Activated CD8-positive, alpha-beta T cell treated with anti-CD3 and anti-CD28 coated beads for 36 hours (primary cell): ENCODE measurements around the gene CFAP54. TPM values are rescaled to one million over a fixed set of nuclear protein-coding genes. Genes with fewer than 3 reads are reported as not detected.

Experiments
- ATAC-seq: fragments of 200-7000 bp; cut with Tn5 transposase; one replicate; pipeline ENCODE4 v1.10.0; 2021; ENCODE audit warnings: mild to moderate bottlenecking, moderate library complexity
- CTCF ChIA-PET: fragments of 350-600 bp; sonication (Branson Sonifier 250); formaldehyde crosslinking; loops from one replicate; lab custom pipeline; 2021; ENCODE audit warnings: antibody characterized with exemption; lab: Charles Lee
- POLR2A ChIA-PET: fragments of 350-600 bp; sonication (Branson Sonifier 250); formaldehyde crosslinking; loops from one replicate; lab custom pipeline; 2021; ENCODE audit warnings: antibody characterized with exemption; lab: Charles Lee
- DNase-seq: peaks from one replicate; pipeline ENCODE4 v3.0.0-alpha.2; 2020
- H3K27ac Mint-ChIP-seq: one replicate; pipeline ENCODE4 v1.8.0; 2021; ENCODE audit warnings: mild to moderate bottlenecking, mixed read lengths
- H3K27me3 Mint-ChIP-seq: one replicate; pipeline ENCODE4 v1.8.0; 2021; ENCODE audit warnings: mixed read lengths
- H3K36me3 Mint-ChIP-seq: one replicate; pipeline ENCODE4 v1.8.0; 2021; ENCODE audit warnings: low read depth, mixed read lengths
- H3K4me1 Mint-ChIP-seq: one replicate; pipeline ENCODE4 v1.8.0; 2021; ENCODE audit warnings: low read depth, mixed read lengths
- H3K4me3 Mint-ChIP-seq: one replicate; pipeline ENCODE4 v1.8.0; 2021; ENCODE audit warnings: mild to moderate bottlenecking, moderate library complexity, mixed read lengths
- H3K9me3 Mint-ChIP-seq: one replicate; pipeline ENCODE4 v1.8.0; 2021; ENCODE audit warnings: mixed read lengths
- CTCF ChIP-seq: fragments of 200-600 bp; IDR thresholded peaks from one replicate; pipeline ENCODE4 v1.8.0; 2022; ENCODE audit warnings: antibody characterized with exemption, mild to moderate bottlenecking
- intact Hi-C: fragments of 100-400 bp; cut with micrococcal nuclease; formaldehyde crosslinking; loops from one replicate; pipeline ENCODE4 v1.10.0; 2022
- total RNA-seq, 2 experiments: library from RNA; stranded (reverse); gene quantifications; one replicate each; pipeline ENCODE4 v1.2.3, GENCODE V29; 2021

CFAP54 gene
- total RNA-seq, 2 experiments from 2014 or later = 0.38 to 0.45 TPM

DNA sequence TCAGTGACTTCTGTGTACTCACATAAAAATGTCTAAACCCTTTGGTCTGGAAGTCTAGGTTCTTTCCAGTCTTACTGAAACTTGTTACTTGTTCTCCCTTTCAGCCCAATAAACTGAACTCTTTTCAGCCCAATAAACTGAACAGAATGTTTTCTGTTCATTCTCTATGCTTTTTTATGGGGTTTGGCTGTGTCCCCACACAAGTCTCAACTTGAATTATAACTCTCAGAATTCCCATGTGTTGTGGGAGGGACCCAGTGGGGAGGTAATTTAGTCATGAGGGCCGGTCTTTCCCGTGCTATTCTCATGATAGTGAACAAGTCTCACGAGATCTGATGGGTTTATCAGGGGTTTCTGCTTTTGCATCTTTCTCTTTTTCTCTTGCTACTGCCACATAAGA is 402.7 kb downstream of the CFAP54 start:
- H3K9me3 Mint-ChIP-seq = no peaks in the 10 kb centered on the region
- H3K27ac Mint-ChIP-seq = no peak overlapping the region
- ChIA-PET POLR2A (no interaction called here), CTCF (no interaction called here)
- H3K4me3 Mint-ChIP-seq = no peak overlapping the region
- no peak for TF ChIP-seq CTCF
- peaks cover 4% of the 10 kb centered on the region for H3K4me1 Mint-ChIP-seq
- H3K27me3 Mint-ChIP-seq = peaks cover 9% of the 10 kb centered on the region
- intact Hi-C loops = no loop called here
- DNase-seq (no peak), ATAC-seq (no peak)
- no peaks in the 10 kb centered on the region for H3K36me3 Mint-ChIP-seq

GRCh38 chr12:96897421-96897820 is 408.0 kb downstream of the CFAP54 start:
- Mint-ChIP-seq H3K4me1 (no peaks in the 10 kb centered on the region), H3K9me3 (no peaks in the 10 kb centered on the region), H3K4me3 (no peak overlapping the region), H3K27ac (no peak overlapping the region), H3K27me3 (peaks cover under 1% of the 10 kb centered on the region), H3K36me3 (no peaks in the 10 kb centered on the region)
- intact Hi-C loops = no loop called here
- DNase-seq (no peak), ATAC-seq (no peak)
- TF ChIP-seq CTCF = no peak
- CTCF ChIA-PET = no interaction called here
- POLR2A ChIA-PET = no interaction called here

DNA sequence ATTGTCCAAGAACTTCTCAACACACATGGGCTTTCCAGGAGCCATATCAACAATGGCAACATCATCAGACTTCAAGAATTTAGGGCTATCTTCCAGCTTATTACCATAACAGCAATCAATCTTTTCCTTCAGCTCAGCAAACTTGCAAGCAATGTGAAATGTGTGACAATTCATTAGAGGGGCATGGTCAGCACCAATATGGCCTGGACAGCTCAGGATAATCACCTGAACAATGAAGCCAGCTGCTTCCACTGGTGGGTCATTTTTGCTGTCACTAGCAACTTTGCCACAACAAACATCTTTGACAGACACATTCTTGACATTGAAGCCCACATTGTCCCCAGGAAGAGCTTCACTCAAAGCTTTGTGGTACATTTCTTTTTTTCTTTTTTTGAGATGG is 411.8 kb downstream of the CFAP54 start:
- H3K27ac Mint-ChIP-seq = no peak overlapping the region
- TF ChIP-seq CTCF = no peak
- H3K27me3 Mint-ChIP-seq = no peaks in the 10 kb centered on the region
- POLR2A ChIA-PET = interaction anchor here (0.6 kb wide), 1 partner anchor 34 kb away, joined by 3 read pairs; no protein-coding TSS in a partner anchor
- H3K4me1 Mint-ChIP-seq = peaks cover 3% of the 10 kb centered on the region
- intact Hi-C loops = no loop called here
- ATAC-seq (no peak), DNase-seq (no peak)
- CTCF ChIA-PET = no interaction called here
- H3K9me3 Mint-ChIP-seq = no peaks in the 10 kb centered on the region
- H3K4me3 Mint-ChIP-seq = no peak overlapping the region
- H3K36me3 Mint-ChIP-seq = no peaks in the 10 kb centered on the region

- Mint-ChIP-seq H3K27ac (no peak overlapping the region), H3K4me1 (peaks cover 3% of the 10 kb centered on the region), H3K36me3 (no peaks in the 10 kb centered on the region), H3K4me3 (no peak overlapping the region), H3K27me3 (no peaks in the 10 kb centered on the region), H3K9me3 (no peaks in the 10 kb centered on the region)
- no peak for DNase-seq
- POLR2A ChIA-PET = no interaction called here
- TF ChIP-seq CTCF = no peak
- ATAC-seq = no peak
- intact Hi-C loops = no loop called here
- CTCF ChIA-PET = no interaction called here
Measured at GRCh38 chr12:96902076-96902475, 412.7 kb downstream of the CFAP54 start.

DNA sequence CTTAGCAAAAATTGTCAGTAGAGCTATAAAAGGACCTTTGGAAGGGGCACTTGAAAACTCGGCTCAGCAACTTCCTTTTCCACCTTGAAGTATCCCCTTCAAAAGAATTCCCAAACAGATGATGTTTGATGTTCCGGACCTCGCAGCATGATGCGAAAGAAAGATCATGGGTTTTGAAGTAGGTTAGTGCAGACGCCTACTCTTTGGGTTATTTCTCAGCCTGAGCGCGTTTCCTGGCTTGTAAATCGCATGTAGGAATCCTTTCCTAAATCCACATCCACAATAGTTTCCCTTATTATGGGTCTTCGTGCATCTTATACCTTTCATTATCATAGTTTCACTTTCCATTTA is 417.1 kb downstream of the CFAP54 start:
- Mint-ChIP-seq H3K27ac (peak overlapping the region; percentile 94), H3K4me3 (peak overlapping the region; percentile 97), H3K9me3 (no peaks in the 10 kb centered on the region), H3K36me3 (peaks cover 27% of the 10 kb centered on the region), H3K4me1 (peaks cover 36% of the 10 kb centered on the region), H3K27me3 (no peaks in the 10 kb centered on the region)
- ATAC-seq (no peak), DNase-seq (no peak)
- no peak for TF ChIP-seq CTCF
- ChIA-PET CTCF (interaction anchor here (0.7 kb wide), 1 partner anchor 206 kb away, joined by 3 read pairs; no protein-coding TSS in a partner anchor), POLR2A (interaction anchor here (1.5 kb wide), 1 partner anchor 23 kb away, joined by 3 read pairs; no protein-coding TSS in a partner anchor)
- intact Hi-C loops = no loop called here
